Peyer's patch (tissue), 4 donors: Measurements from ENCODE around the gene DLGAP1. TPM values are rescaled to one million over a fixed set of nuclear protein-coding genes. Genes with fewer than 3 reads are reported as not detected.

Experiments used
- DNase-seq, 3 donors: peaks; one replicate each; pipeline ENCODE4 v3.0.0-alpha.2; 2017 to 2019
- H3K27ac ChIP-seq, 4 donors: fragments of 200-600 bp; sonication (generic); one replicate each; pipeline ENCODE4 v1.5.1; 2016 to 2019
- H3K27me3 ChIP-seq, 2 donors: fragments of 200-600 bp; sonication (generic); one replicate each; pipeline ENCODE4 v1.5.1; 2019
- H3K36me3 ChIP-seq, 3 donors: fragments of 200-600 bp; sonication (generic); one replicate each; pipeline ENCODE4 v1.5.1; 2016 to 2019
- H3K4me1 ChIP-seq, 4 donors: fragments of 200-600 bp; sonication (generic); one replicate each; pipeline ENCODE4 v1.5.1; 2016 to 2019
- H3K4me3 ChIP-seq, 4 donors: fragments of 200-600 bp; sonication (generic); 1 replicate in 3 of 4; 2 replicates in 1 of 4; pipeline ENCODE4 v1.5.1; 2016 to 2019; ENCODE audit warnings: mild to moderate bottlenecking in 1 of 4
- H3K9me3 ChIP-seq, 4 donors: fragments of 200-600 bp; sonication (generic); one replicate each; pipeline ENCODE4 v1.5.1; 2016 to 2019; ENCODE audit warnings: mild to moderate bottlenecking in 1 of 4
- POLR2A ChIP-seq, 2 donors: fragments of 450-650 bp; IDR thresholded peaks; one replicate each; pipeline ENCODE4 v1.5.1; 2017; ENCODE audit warnings: antibody characterized with exemption in 2 of 2, mild to moderate bottlenecking in 2 of 2, moderate library complexity in 2 of 2
- total RNA-seq, 4 donors: library from RNA; depleted of rRNA; stranded (reverse); fragments of >200 nt; gene quantifications; one replicate each; pipeline ENCODE4 v1.1.0, GENCODE V29; 2016
- TF ChIP-seq, protein P1 (sequence below), 6 experiments: fragments of 450-650 bp in 4 of 6; fragments of 200-600 bp in 2 of 6; sonication (generic) in 1 of 6; IDR thresholded peaks; one replicate each; pipeline ENCODE4 v1.5.1; 2017 to 2019; ENCODE audit warnings: antibody characterized with exemption in 6 of 6, mild to moderate bottlenecking in 3 of 6, moderate library complexity in 1 of 6

The DLGAP1 gene
- total RNA-seq, 4 donors from 2014 or later = 0.53 to 4.1 (median 2.1) TPM

DNA sequence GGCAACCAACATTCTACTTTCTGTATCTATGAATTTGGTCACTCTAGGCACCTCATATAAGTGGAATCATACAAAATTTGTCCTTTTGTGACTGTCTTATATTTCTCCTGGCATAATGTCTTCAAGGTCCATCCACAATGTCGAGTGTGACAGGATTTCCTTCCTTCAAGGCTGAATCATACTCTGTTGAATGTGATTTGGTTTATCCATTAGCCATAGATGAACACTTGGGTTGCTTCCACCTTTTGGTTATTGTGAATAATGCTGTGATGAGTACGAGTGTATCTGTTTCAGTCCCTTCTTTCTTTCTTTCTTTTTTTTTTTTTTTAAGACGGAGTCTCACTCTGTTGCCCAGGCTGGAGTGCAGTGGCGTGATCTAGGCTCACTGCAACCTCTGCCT, 693.8 kb downstream of the DLGAP1 start:
- no peaks in the 10 kb centered on the region for H3K4me1 ChIP-seq
- no peaks in the 10 kb centered on the region for H3K36me3 ChIP-seq
- TF ChIP-seq POLR2A (IDR thresholded peaks at IDR 0.05) = no peak
- DNase-seq = no peak
- H3K27ac ChIP-seq = no peak overlapping the region
- H3K9me3 ChIP-seq = peaks cover 0 to 7% (median 0%) of the 10 kb centered on the region in 4 donors
- no peaks in the 10 kb centered on the region for H3K27me3 ChIP-seq
- no peak overlapping the region for H3K4me3 ChIP-seq

DNA sequence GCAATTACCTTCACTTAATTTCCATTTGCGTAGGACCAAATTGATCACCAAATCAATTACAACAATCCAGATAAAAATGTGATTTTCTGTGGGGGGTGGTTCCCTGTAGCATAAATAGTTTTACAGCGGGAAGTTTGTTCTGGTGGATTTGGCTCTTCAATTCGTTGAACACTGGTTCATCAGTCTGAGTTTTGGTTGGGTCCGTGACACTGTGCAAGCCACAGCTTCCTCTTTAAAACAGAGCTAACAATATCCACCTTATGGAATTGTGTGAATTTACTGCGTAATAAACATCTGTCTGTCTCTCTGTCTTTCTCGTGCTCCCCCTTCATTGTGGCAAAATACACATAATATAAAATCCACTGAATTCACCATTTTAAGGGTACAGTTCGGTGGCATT, 694.4 kb downstream of the DLGAP1 start:
- Histone ChIP-seq H3K36me3 (no peaks in the 10 kb centered on the region), H3K27ac (no peak overlapping the region), H3K4me3 (no peak overlapping the region), H3K9me3 (peaks cover 0 to 7% (median 0%) of the 10 kb centered on the region in 4 donors), H3K4me1 (no peaks in the 10 kb centered on the region), H3K27me3 (no peaks in the 10 kb centered on the region)
- DNase-seq = no peak
- TF ChIP-seq, protein P1, sequence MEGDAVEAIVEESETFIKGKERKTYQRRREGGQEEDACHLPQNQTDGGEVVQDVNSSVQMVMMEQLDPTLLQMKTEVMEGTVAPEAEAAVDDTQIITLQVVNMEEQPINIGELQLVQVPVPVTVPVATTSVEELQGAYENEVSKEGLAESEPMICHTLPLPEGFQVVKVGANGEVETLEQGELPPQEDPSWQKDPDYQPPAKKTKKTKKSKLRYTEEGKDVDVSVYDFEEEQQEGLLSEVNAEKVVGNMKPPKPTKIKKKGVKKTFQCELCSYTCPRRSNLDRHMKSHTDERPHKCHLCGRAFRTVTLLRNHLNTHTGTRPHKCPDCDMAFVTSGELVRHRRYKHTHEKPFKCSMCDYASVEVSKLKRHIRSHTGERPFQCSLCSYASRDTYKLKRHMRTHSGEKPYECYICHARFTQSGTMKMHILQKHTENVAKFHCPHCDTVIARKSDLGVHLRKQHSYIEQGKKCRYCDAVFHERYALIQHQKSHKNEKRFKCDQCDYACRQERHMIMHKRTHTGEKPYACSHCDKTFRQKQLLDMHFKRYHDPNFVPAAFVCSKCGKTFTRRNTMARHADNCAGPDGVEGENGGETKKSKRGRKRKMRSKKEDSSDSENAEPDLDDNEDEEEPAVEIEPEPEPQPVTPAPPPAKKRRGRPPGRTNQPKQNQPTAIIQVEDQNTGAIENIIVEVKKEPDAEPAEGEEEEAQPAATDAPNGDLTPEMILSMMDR (IDR thresholded peaks at IDR 0.05) = no peak
- no peak for TF ChIP-seq POLR2A (IDR thresholded peaks at IDR 0.05)

DNA sequence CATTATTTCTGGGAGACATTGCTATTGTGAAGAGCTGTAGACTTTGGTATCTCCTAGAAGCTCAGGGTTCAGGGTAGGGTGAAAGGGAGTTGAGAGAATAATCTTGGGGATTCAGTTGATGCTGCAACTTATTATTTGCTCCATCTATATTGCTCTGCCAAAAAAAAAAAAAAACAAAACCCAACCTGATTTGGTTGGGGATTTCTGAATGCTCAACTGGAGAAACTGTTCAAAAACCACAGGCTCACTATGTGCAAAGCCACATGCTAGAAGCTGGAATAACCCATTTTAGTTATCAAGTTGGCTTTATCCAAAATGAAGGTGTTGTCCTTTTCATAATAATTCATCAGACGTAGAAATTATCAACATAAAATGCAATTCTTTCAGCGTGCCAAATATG, 696.0 kb downstream of the DLGAP1 start:
- no peak for DNase-seq
- H3K9me3 ChIP-seq = peaks cover 0 to 7% (median 0%) of the 10 kb centered on the region in 4 donors
- no peak overlapping the region for H3K4me3 ChIP-seq
- no peaks in the 10 kb centered on the region for H3K4me1 ChIP-seq
- no peaks in the 10 kb centered on the region for H3K36me3 ChIP-seq
- H3K27ac ChIP-seq = no peak overlapping the region
- H3K27me3 ChIP-seq = no peaks in the 10 kb centered on the region
- no peak for TF ChIP-seq POLR2A (IDR thresholded peaks at IDR 0.05)
- TF ChIP-seq, protein P1 (IDR thresholded peaks at IDR 0.05) = no peak

DNA sequence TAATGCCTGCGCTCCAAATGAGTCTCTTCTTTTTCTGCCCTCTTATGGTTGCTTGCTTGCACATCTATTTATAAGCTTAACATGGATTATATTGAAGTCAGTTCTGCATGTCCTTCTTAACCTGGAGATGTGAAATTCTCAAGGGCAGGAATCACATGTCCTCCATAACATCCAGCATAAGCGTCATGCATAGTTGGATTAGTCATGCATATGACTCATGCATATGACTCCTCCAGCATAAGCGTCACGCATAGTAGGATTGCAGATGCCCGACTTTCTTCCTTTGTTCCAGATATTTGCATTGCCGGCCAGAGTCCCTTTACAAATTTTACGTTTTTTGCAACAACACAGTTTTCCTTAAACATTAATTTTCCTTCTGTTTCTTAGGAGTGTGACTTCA, 696.6 kb downstream of the DLGAP1 start:
- no peaks in the 10 kb centered on the region for H3K4me1 ChIP-seq
- H3K4me3 ChIP-seq = no peak overlapping the region
- H3K27ac ChIP-seq = no peak overlapping the region
- H3K36me3 ChIP-seq = no peaks in the 10 kb centered on the region
- no peaks in the 10 kb centered on the region for H3K27me3 ChIP-seq
- TF ChIP-seq, protein P1 (IDR thresholded peaks at IDR 0.05) = no peak
- no peak for TF ChIP-seq POLR2A (IDR thresholded peaks at IDR 0.05)
- peaks cover 0 to 7% (median 0%) of the 10 kb centered on the region in 4 donors for H3K9me3 ChIP-seq
- no peak for DNase-seq

DNA sequence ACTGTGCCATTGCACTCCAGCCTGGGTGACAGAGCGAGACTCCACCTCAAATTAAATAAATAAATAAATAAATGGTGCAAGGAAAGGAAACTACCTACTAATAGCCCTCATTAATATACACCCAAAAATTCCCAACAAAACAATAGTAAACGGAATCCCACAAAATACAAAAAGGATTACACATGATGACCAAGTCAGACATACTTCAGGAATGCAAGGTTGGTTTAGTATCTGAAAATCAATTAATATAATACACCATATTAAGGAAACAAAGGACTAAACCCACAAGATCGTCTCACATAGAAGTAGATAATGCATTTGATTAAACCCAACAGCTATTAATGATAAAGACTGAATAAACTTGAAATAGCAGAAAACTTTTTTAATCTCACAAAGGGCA, 697.7 kb downstream of the DLGAP1 start:
- H3K4me1 ChIP-seq = no peaks in the 10 kb centered on the region
- no peaks in the 10 kb centered on the region for H3K27me3 ChIP-seq
- peaks cover 0 to 7% (median 0%) of the 10 kb centered on the region in 4 donors for H3K9me3 ChIP-seq
- no peak overlapping the region for H3K27ac ChIP-seq
- no peak for DNase-seq
- H3K4me3 ChIP-seq = no peak overlapping the region
- TF ChIP-seq, protein P1 (IDR thresholded peaks at IDR 0.05) = no peak
- TF ChIP-seq POLR2A (IDR thresholded peaks at IDR 0.05) = no peak
- H3K36me3 ChIP-seq = no peaks in the 10 kb centered on the region

DNA sequence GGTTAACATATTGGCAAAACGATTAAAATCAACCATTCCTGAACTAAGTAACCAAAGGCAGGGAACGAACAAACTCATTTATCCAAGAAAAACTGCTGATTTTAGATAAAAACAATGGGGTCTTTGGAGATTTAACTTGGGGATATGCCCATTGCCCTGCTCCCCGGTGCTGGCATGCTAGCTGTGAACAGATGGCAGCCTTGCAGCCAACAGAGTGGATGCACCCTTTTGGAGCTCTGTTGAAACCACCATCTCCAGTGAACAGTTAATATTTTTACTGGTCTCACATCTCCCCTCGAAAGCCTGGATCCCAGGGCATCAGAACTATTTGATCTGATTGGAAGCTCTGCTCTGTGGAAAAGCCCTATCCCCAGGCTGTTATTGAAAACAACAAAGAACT, 702.0 kb downstream of the DLGAP1 start:
- no peaks in the 10 kb centered on the region for H3K27me3 ChIP-seq
- TF ChIP-seq POLR2A (IDR thresholded peaks at IDR 0.05) = no peak
- TF ChIP-seq, protein P1 (IDR thresholded peaks at IDR 0.05) = no peak
- no peaks in the 10 kb centered on the region for H3K4me1 ChIP-seq
- H3K36me3 ChIP-seq = no peaks in the 10 kb centered on the region
- DNase-seq = no peak
- no peak overlapping the region for H3K4me3 ChIP-seq
- H3K9me3 ChIP-seq = peaks cover 0 to 7% (median 0%) of the 10 kb centered on the region in 4 donors
- H3K27ac ChIP-seq = no peak overlapping the region
